HepG2 (cell line): Measurements from ENCODE around the gene NOM1. TPM values are rescaled to one million over a fixed set of nuclear protein-coding genes. Genes with fewer than 3 reads are reported as not detected.

ENCODE experiments used
- ATAC-seq: fragments of 200-7000 bp; cut with Tn5 transposase; 3 replicates; pipeline ENCODE4 v1.9.1; 2020; ENCODE audit warnings: mild to moderate bottlenecking, moderate library complexity
- BruUV-seq: library from RNA; stranded (reverse); fragments of 400-500 nt; replicated peaks from 2 replicates; lab custom pipeline; 2021; lab: Mats Ljungman, UMichigan
- CTCF ChIA-PET: fragments of 300-600 bp; formaldehyde crosslinking; extraction: SDS; loops from one replicate; lab custom pipeline; 2021; ENCODE audit warnings: low total read pairs, inconsistent platforms, low intra/inter-chr PET ratio; lab: Yijun Ruan, JAX
- POLR2A ChIA-PET: fragments of 350-600 bp; sonication (Branson Sonifier 250); formaldehyde crosslinking; loops from one replicate; lab custom pipeline; 2020; ENCODE audit warnings: antibody characterized with exemption, inconsistent platforms; lab: Yijun Ruan, JAX
- DNase-seq: peaks from one replicate; pipeline ENCODE4 v3.0.0-alpha.2; 2015; ENCODE audit warnings: low spot score
- FAIRE-seq: peaks from 3 replicates; lab custom pipeline; 2011; peaks lifted over from hg19 to GRCh38; lab: Jason Lieb, UNC
- H2AFZ ChIP-seq: one replicate; pipeline ENCODE4 v1.6.1; 2011; ENCODE audit warnings: low read length, inconsistent platforms
- H3K27ac ChIP-seq: fragments of 300-600 bp; 3 replicates; pipeline ENCODE4 v1.8.0; 2011; ENCODE audit warnings: mixed run types, mild to moderate bottlenecking, mixed read lengths, low read length, inconsistent platforms; ENCODE audit not compliant: insufficient read depth; ENCODE audit errors: extremely low read length
- H3K27me3 ChIP-seq, 2 experiments: fragments of 200-600 bp in 1 of 2; 2 replicates in 1 of 2; 3 replicates in 1 of 2; pipeline versions ENCODE4 v1.6.0 to v1.8.0; 2011; ENCODE audit warnings: low read length in 2 of 2, mild to moderate bottlenecking in 2 of 2, moderate library complexity in 2 of 2, inconsistent platforms in 1 of 2; ENCODE audit not compliant: insufficient read depth in 2 of 2, control insufficient read depth in 1 of 2
- H3K36me3 ChIP-seq, 2 experiments: fragments of 200-600 bp in 1 of 2; replicated peaks in 1 of 2; 2 replicates in 1 of 2; 3 replicates in 1 of 2; pipeline versions ENCODE4 v1.5.1 to v1.8.0; 2011; ENCODE audit warnings: low read length in 2 of 2, inconsistent platforms in 1 of 2; ENCODE audit not compliant: insufficient read depth in 2 of 2, control insufficient read depth in 1 of 2
- H3K4me1 ChIP-seq: 2 replicates; pipeline ENCODE4 v1.5.1; 2012; ENCODE audit warnings: low read length, inconsistent platforms; ENCODE audit not compliant: insufficient read depth
- H3K4me2 ChIP-seq: 2 replicates; pipeline ENCODE4 v1.6.0; 2011; ENCODE audit warnings: low read depth, low read length, inconsistent platforms
- H3K4me3 ChIP-seq, 3 experiments: fragments of 200-600 bp in 1 of 3; sonication (generic), shearing (Covaris generic) in 1 of 3; replicated peaks in 1 of 3; 2 replicates each; pipeline ENCODE4 v1.5.1; 2011 to 2016; ENCODE audit warnings: low read length in 3 of 3, inconsistent platforms in 2 of 3, low read depth in 2 of 3, mild to moderate bottlenecking in 2 of 3, control low read depth in 1 of 3, mixed read lengths in 1 of 3; ENCODE audit not compliant: insufficient read depth in 1 of 3
- H3K79me2 ChIP-seq: one replicate; pipeline ENCODE4 v1.6.1; 2011; ENCODE audit warnings: low read length, inconsistent platforms; ENCODE audit not compliant: insufficient read depth
- H3K9ac ChIP-seq: 2 replicates; pipeline ENCODE4 v1.6.0; 2011; ENCODE audit warnings: mild to moderate bottlenecking, low read depth, low read length, inconsistent platforms; ENCODE audit not compliant: insufficient read depth
- H3K9me3 ChIP-seq: 2 replicates; pipeline ENCODE4 v1.5.1; 2012; ENCODE audit warnings: mild to moderate bottlenecking, low read length
- H4K20me1 ChIP-seq: 2 replicates; pipeline ENCODE4 v1.6.0; 2011; ENCODE audit warnings: inconsistent platforms, mild to moderate bottlenecking, low read length, moderate library complexity; ENCODE audit not compliant: insufficient read depth
- BRD4 ChIP-seq: sonication (generic); formaldehyde crosslinking; IDR thresholded peaks from 2 replicates; pipeline ENCODE4 v1.4.0; 2020; ENCODE audit warnings: missing genetic modification reagents
- FOXC1 ChIP-seq: sonication (generic); formaldehyde crosslinking; IDR thresholded peaks from 2 replicates; pipeline ENCODE4 v1.8.0; 2022; ENCODE audit warnings: mild to moderate bottlenecking, missing genetic modification reagents, borderline replicate concordance
- HHEX ChIP-seq: IDR thresholded peaks from 2 replicates; pipeline ENCODE4 v1.6.1; 2016; ENCODE audit warnings: control low read depth
- MNT ChIP-seq: fragments of 450-650 bp; IDR thresholded peaks from 2 replicates; pipeline ENCODE4 v1.6.1; 2016
- MYNN ChIP-seq: sonication (generic); formaldehyde crosslinking; IDR thresholded peaks from 2 replicates; pipeline ENCODE4 v1.4.0; 2020; ENCODE audit warnings: mild to moderate bottlenecking, low read depth, missing genetic modification reagents
- SCMH1 ChIP-seq: sonication (generic); formaldehyde crosslinking; IDR thresholded peaks from 2 replicates; pipeline ENCODE4 v1.9.0; 2021; ENCODE audit warnings: missing genetic modification reagents, mild to moderate bottlenecking, borderline replicate concordance
- SP2 ChIP-seq: sonication (generic); formaldehyde crosslinking; IDR thresholded peaks from 2 replicates; pipeline ENCODE4 v1.5.1; 2020; ENCODE audit warnings: mild to moderate bottlenecking, missing genetic modification reagents
- TFAP4 ChIP-seq: sonication (generic); IDR thresholded peaks from 2 replicates; pipeline ENCODE4 v1.6.1; 2016; ENCODE audit warnings: low read depth, borderline replicate concordance
- ZBTB25 ChIP-seq: IDR thresholded peaks from 2 replicates; pipeline ENCODE4 v1.6.1; 2018; ENCODE audit warnings: missing genetic modification reagents
- ZFP91 ChIP-seq: sonication (generic); formaldehyde crosslinking; IDR thresholded peaks from 2 replicates; pipeline ENCODE4 v1.9.0; 2022; ENCODE audit warnings: missing genetic modification reagents, mild to moderate bottlenecking, borderline replicate concordance
- ZNF503 ChIP-seq: sonication (generic); formaldehyde crosslinking; IDR thresholded peaks from 2 replicates; pipeline ENCODE4 v1.4.0; 2020; ENCODE audit warnings: missing genetic modification reagents
- ZNF512B ChIP-seq: sonication (generic); formaldehyde crosslinking; IDR thresholded peaks from 2 replicates; pipeline ENCODE4 v1.5.1; 2020; ENCODE audit warnings: missing genetic modification reagents, mild to moderate bottlenecking, borderline replicate concordance
- ZNF557 ChIP-seq: sonication (generic); formaldehyde crosslinking; IDR thresholded peaks from 2 replicates; pipeline ENCODE4 v1.4.0; 2020; ENCODE audit warnings: missing genetic modification reagents
- ZNF678 ChIP-seq: sonication (generic); formaldehyde crosslinking; IDR thresholded peaks from 2 replicates; pipeline ENCODE4 v1.4.0; 2020; ENCODE audit warnings: mild to moderate bottlenecking, missing genetic modification reagents
- ZSCAN31 ChIP-seq: sonication (generic); formaldehyde crosslinking; IDR thresholded peaks from 2 replicates; pipeline ENCODE4 v1.5.0; 2020; ENCODE audit warnings: low read depth, mild to moderate bottlenecking, missing genetic modification reagents
- WGBS: methylation state at CpG from one replicate; pipeline ENCODE4 v1.1.6; 2017; ENCODE audit warnings: low lambda C conversion rate; 5-methylcytosine and 5-hydroxymethylcytosine counted together
- in situ Hi-C: cut with HindIII; loops from 2 replicates; pipeline ENCODE4 v1.10.0; 2017; ENCODE audit warnings: low pct_unique_long_range_greater_than_20kb; ENCODE audit not compliant: extremely low pct_ligation_motif_present
- intact Hi-C: fragments of 100-400 bp; cut with micrococcal nuclease; formaldehyde crosslinking; loops from one replicate; pipeline ENCODE4 v1.10.0; 2022; ENCODE audit not compliant: unreplicated experiment
- polyA plus RNA-seq, 8 experiments: library from polyadenylated mRNA; depleted of rRNA in 3 of 8; stranded (reverse) in 7 of 8; unstranded in 1 of 8; fragments of >200 nt; fragmentation: Illumina TruSeq in 4 of 8; extraction: Trizol in 4 of 8; gene quantifications; 2 replicates each; pipeline versions ENCODE4 v1.2.1 to v1.2.3, GENCODE V29; 2011 to 2016; ENCODE audit warnings: low read depth in 4 of 8, missing spikeins in 1 of 8, mixed read lengths in 1 of 8; ENCODE audit not compliant: insufficient read depth in 1 of 8
- total RNA-seq, 5 experiments: library from RNA; depleted of rRNA; stranded (reverse); fragments of >200 nt; fragmentation: Illumina TruSeq; extraction: Trizol; gene quantifications; 2 replicates each; pipeline ENCODE4 v1.2.3, GENCODE V29; 2016; ENCODE audit warnings: low read depth in 1 of 5

Gene NOM1
- total and polyA plus RNA-seq, 2 of the 13 experiments (the other 11 are each of a cell fraction or from before 2014, with no cell fraction given) = 14.2 to 26.2 TPM

- ChIA-PET CTCF (no interaction called here), POLR2A (no interaction called here)
- in situ Hi-C loops = no loop called here
- Histone ChIP-seq H3K27ac (no peak overlapping the region), H3K4me2 (no peak overlapping the region), H3K4me1 (peaks cover 36% of the 10 kb centered on the region), H3K9ac (no peak overlapping the region), H2AFZ (no peak overlapping the region), H3K27me3 (no peaks in the 10 kb centered on the region; a peak in 1 of 5 replicates), H3K79me2 (no peaks in the 10 kb centered on the region), H3K4me3 (no peak overlapping the region), H4K20me1 (no peaks in the 10 kb centered on the region), H3K9me3 (no peaks in the 10 kb centered on the region), H3K36me3 (no peaks in the 10 kb centered on the region)
- DNase-seq = no peak
- no peak for FAIRE-seq
- ATAC-seq = no peak
- BruUV-seq = no TSS peak
- 77% methylated on average over 8 of the region's 8 CpGs for WGBS
- intact Hi-C loops = loop anchor here (10.0 kb wide), 1 partner anchor 148 kb away; the partner anchor contains the start of gene UBE3C
- no peak for TF ChIP-seq ZNF557 (CRISPR knock-in tag)
- TF ChIP-seq MYNN (CRISPR knock-in tag) = no peak
- TF ChIP-seq HHEX = no peak
- TF ChIP-seq ZBTB25 (CRISPR knock-in tag) = no peak
- TF ChIP-seq MNT = no peak
- TF ChIP-seq FOXC1 (CRISPR knock-in tag) = no peak
- no peak for TF ChIP-seq ZFP91 (CRISPR knock-in tag)
- TF ChIP-seq SP2 = no peak
- TF ChIP-seq TFAP4 = no peak
- TF ChIP-seq ZNF512B = no peak
- TF ChIP-seq ZNF678 (CRISPR knock-in tag) = no peak
- TF ChIP-seq BRD4 (CRISPR knock-in tag) = no peak
- no peak for TF ChIP-seq ZNF503 (CRISPR knock-in tag)
- no peak for TF ChIP-seq SCMH1 (CRISPR knock-in tag)
- no peak for TF ChIP-seq ZSCAN31 (CRISPR knock-in tag)
Measured at GRCh38 chr7:156986378-156986777, 36.9 kb downstream of the NOM1 start.
